Fibroblast of mammary gland (primary cell): ENCODE data around the gene SRBD1.

Experiments
- DNase-seq: peaks from one replicate; pipeline ENCODE4 v3.0.0-alpha.2; 2010; ENCODE audit warnings: low read depth
- H3K4me3 ChIP-seq: 2 replicates; pipeline ENCODE4 v1.5.1; 2011; ENCODE audit warnings: low read depth, mild to moderate bottlenecking, low read length, moderate library complexity; ENCODE audit not compliant: control insufficient read depth
- TF ChIP-seq, protein P1 (sequence below): conservative IDR thresholded peaks from 2 replicates; pipeline ENCODE4 v1.5.1; 2011; ENCODE audit warnings: low read depth, low read length, inconsistent platforms; ENCODE audit not compliant: control insufficient read depth, insufficient read depth

The SRBD1 gene

DNA sequence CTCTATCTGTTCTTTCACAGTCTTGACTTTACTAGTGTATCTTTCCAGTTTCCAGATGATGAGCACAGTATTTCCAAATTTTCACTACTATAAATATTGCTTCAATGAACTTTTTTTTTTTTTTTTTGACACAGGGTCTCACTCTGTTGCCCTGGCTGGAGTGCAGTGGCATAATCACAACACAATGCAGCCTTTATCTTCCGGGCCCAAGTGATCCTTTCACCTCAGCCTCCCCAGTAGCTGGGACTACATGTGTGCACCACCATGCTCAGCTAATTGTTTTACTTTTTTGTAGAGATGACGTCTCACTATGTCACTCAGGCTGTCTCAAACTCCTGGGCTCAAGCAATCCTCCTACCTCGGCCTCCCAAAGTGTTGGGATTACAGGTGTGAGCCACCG, 142.8 kb downstream of the SRBD1 start:
- no peak overlapping the region for H3K4me3 ChIP-seq
- TF ChIP-seq, protein P1, sequence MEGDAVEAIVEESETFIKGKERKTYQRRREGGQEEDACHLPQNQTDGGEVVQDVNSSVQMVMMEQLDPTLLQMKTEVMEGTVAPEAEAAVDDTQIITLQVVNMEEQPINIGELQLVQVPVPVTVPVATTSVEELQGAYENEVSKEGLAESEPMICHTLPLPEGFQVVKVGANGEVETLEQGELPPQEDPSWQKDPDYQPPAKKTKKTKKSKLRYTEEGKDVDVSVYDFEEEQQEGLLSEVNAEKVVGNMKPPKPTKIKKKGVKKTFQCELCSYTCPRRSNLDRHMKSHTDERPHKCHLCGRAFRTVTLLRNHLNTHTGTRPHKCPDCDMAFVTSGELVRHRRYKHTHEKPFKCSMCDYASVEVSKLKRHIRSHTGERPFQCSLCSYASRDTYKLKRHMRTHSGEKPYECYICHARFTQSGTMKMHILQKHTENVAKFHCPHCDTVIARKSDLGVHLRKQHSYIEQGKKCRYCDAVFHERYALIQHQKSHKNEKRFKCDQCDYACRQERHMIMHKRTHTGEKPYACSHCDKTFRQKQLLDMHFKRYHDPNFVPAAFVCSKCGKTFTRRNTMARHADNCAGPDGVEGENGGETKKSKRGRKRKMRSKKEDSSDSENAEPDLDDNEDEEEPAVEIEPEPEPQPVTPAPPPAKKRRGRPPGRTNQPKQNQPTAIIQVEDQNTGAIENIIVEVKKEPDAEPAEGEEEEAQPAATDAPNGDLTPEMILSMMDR, result no peak
- no peak for DNase-seq

DNA sequence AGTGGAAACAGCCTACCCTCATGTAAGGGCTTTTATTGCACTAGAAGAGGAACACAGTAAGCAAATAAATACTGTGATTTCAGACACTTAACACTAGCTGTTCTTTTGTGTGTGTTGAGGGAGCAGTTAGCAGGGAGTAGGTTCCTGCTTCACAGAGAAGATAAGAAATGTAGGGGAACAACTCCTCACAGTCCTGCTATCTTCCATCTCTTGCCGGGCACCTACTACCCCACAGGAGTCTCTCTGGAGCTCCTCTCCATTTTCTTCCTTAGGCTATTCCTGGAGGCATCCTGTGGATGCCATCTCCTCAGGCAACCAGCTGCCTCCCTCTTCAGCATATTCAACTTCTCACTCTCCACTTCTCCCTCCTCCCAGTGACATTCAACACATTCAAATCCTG, 145.0 kb downstream of the SRBD1 start:
- no peak for DNase-seq
- TF ChIP-seq, protein P1, result no peak
- H3K4me3 ChIP-seq, result no peak overlapping the region

DNA sequence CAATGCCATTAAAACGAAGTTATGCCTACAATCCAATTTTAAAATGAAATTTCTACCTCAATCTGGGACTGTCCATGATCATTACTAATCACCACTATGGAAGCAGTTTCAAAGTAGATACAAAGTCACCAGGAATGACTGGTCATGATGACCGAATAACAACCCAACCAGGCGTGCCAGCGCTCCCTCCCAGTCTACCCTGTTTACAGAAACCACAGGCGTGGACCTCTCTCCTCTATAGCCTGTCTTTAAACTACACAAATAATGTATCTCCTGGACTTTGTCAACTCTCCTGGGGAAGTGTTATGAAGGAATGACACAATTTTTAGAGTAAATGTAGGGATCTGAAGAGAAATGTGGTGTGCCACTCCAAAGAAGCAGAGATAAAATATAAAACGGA, 150.2 kb downstream of the SRBD1 start:
- no peak overlapping the region for H3K4me3 ChIP-seq
- DNase-seq, result no peak
- TF ChIP-seq, protein P1, result no peak

DNA sequence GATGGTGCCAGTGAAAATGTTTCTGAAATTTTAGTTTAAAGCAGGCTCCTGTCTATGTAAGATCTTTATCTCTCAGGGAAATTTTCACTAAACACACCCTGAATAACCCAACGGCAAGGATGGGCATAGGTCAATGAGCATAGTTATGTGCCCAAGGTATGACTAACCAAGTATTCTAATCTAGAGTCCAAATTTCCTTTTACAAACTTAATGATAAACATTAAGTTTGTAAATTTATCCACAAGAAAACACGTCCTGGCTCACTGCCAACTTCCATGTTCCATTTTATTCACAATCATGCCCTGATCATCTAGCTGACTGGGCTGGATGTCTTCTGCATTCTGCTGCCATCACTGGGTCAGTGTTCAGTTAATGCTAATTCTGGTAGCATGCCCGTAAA, 151.2 kb downstream of the SRBD1 start:
- TF ChIP-seq, protein P1, result no peak
- no peak overlapping the region for H3K4me3 ChIP-seq
- no peak for DNase-seq

DNA sequence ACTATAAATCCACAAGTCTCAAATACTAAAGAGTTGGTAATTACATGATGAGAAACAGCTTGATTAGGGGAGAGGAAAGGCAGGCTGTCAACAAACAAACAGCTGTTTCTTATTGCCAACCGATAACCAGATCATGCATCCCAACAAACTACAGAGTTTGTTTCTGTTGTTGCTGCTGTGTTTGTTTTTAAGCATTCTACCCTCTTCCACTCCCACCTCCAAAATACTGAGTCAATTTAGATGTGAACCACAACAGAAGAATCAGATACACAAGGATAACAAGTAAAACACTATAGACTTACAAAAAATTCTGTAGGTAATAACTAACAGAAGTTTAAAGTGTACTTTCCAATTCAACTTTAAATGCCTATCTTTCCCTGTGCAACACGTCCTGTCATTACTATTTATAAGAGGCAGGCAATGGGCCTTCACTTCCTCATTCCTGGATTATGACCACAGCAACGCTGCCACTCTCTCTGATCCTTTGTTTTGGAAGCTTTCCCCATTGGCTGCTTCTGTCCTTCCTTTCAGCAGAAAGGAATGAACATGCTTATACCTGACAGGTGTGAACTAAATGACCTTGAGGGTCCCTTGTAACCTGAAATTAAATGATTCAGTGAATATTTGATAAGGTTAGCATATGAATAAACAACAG, 152.0 kb downstream of the SRBD1 start:
- DNase-seq, result peak; percentile 59
- H3K4me3 ChIP-seq, result no peak overlapping the region
- TF ChIP-seq, protein P1, result no peak

DNA sequence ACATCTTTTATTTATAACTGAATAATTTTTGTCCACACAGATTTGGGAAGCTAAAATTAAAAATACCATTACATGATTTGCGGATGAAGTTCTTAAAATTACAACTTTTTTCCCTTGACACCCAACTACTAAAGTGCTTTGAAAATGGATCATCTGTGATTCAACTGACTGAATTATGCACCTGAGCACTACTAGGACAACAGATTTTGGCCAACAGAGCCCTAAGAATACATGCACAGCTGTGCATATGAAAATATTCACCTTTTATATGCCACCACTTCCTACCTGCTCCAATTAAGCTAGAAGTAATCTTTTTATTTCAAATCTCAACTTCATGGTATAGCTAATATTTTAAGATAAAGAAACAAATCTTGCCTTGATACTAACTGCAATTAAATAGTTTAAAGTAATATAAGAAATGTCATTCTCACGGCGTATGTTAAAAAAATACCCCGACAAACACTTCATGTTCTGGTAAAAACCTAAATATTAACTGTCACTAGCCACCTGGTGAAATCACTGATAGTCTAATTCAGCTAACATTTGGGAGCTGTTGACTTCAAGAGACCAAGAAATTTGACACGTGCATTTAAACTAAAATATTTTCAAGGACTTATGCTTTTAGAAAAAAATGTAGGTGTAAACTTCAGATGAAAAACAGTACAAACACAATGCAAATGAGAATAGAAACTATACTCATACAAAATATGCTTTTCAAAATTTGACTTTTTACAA, 153.7 kb downstream of the SRBD1 start:
- no peak for DNase-seq
- no peak overlapping the region for H3K4me3 ChIP-seq
- TF ChIP-seq, protein P1, result no peak
